Suprapubic skin (tissue), 4 donors: ENCODE data around the gene AFAP1L2. TPM values are rescaled to one million over a fixed set of nuclear protein-coding genes. Genes with fewer than 3 reads are reported as not detected.

Source experiments
- DNase-seq, 2 donors: peaks; one replicate each; pipeline ENCODE4 v3.0.0-alpha.2; 2019; ENCODE audit warnings: low spot score in 2 of 2
- H3K27ac ChIP-seq: fragments of 200-600 bp; sonication (generic); one replicate; pipeline ENCODE4 v1.5.1; 2019
- H3K27me3 ChIP-seq: fragments of 200-600 bp; sonication (generic); one replicate; pipeline ENCODE4 v1.5.1; 2019
- H3K36me3 ChIP-seq: fragments of 200-600 bp; sonication (generic); one replicate; pipeline ENCODE4 v1.5.1; 2019
- H3K4me1 ChIP-seq: fragments of 200-600 bp; sonication (generic); one replicate; pipeline ENCODE4 v1.5.1; 2019
- H3K4me3 ChIP-seq: fragments of 200-600 bp; sonication (generic); one replicate; pipeline ENCODE4 v1.5.1; 2019; ENCODE audit warnings: mild to moderate bottlenecking
- H3K9me3 ChIP-seq: fragments of 200-600 bp; sonication (generic); one replicate; pipeline ENCODE4 v1.5.1; 2019
- CTCF ChIP-seq, 2 donors: fragments of 200-600 bp in 1 of 2; fragments of 450-650 bp in 1 of 2; sonication (generic) in 1 of 2; IDR thresholded peaks; one replicate each; pipeline ENCODE4 v1.5.1; 2016 to 2019; ENCODE audit warnings: antibody characterized with exemption in 2 of 2, mild to moderate bottlenecking in 1 of 2, moderate library complexity in 1 of 2
- EP300 ChIP-seq: sonication (generic); formaldehyde crosslinking; IDR thresholded peaks from one replicate; pipeline ENCODE4 v1.6.1; 2017; ENCODE audit warnings: antibody characterized with exemption
- POLR2A ChIP-seq, 2 donors: fragments of 450-650 bp; IDR thresholded peaks; one replicate each; pipeline ENCODE4 v1.6.1; 2017; ENCODE audit warnings: antibody characterized with exemption in 2 of 2, mild to moderate bottlenecking in 2 of 2, moderate library complexity in 2 of 2
- POLR2AphosphoS5 ChIP-seq, 3 donors: sonication (generic); formaldehyde crosslinking; IDR thresholded peaks; one replicate each; pipeline ENCODE4 v1.6.1; 2017; ENCODE audit warnings: antibody characterized with exemption in 3 of 3
- WGBS: methylation state at CpG from one replicate; pipeline ENCODE4 v1.1.5; 2018; 5-methylcytosine and 5-hydroxymethylcytosine counted together
- total RNA-seq, 4 donors: library from RNA; depleted of rRNA; stranded (reverse); fragments of >200 nt; gene quantifications; one replicate each; pipeline ENCODE4 v1.1.0, GENCODE V29; 2016

Gene AFAP1L2
- total RNA-seq, 4 donors from 2014 or later = 10.8 to 32.0 (median 15.7) TPM

- Histone ChIP-seq H3K9me3 (no peaks in the 10 kb centered on the region), H3K27me3 (no peaks in the 10 kb centered on the region), H3K4me1 (no peaks in the 10 kb centered on the region), H3K36me3 (peaks cover 25% of the 10 kb centered on the region), H3K4me3 (no peak overlapping the region), H3K27ac (no peak overlapping the region)
- TF ChIP-seq CTCF (IDR thresholded peaks at IDR 0.05) = no peak
- TF ChIP-seq EP300 = no peak
- TF ChIP-seq POLR2AphosphoS5 (IDR thresholded peaks at IDR 0.05) = no peak
- TF ChIP-seq POLR2A (IDR thresholded peaks at IDR 0.05) = no peak
- WGBS = 79% methylated on average over 6 of the region's 6 CpGs
- DNase-seq = peak; percentile 8 to 11
Measured at GRCh38 chr10:114311023-114311422, 93.3 kb downstream of the AFAP1L2 start.

- no peaks in the 10 kb centered on the region for H3K9me3 ChIP-seq
- peak in 1 of 2 donors; percentile 40 for DNase-seq
- H3K4me1 ChIP-seq = no peaks in the 10 kb centered on the region
- H3K4me3 ChIP-seq = no peak overlapping the region
- WGBS = 95% methylated on average over 7 of the region's 10 CpGs
- no peak overlapping the region for H3K27ac ChIP-seq
- no peaks in the 10 kb centered on the region for H3K27me3 ChIP-seq
- TF ChIP-seq POLR2A (IDR thresholded peaks at IDR 0.05) (no peak), EP300 (no peak), CTCF (IDR thresholded peaks at IDR 0.05) (no peak), POLR2AphosphoS5 (IDR thresholded peaks at IDR 0.05) (no peak)
- H3K36me3 ChIP-seq = peaks cover 25% of the 10 kb centered on the region
Measured at GRCh38 chr10:114310346-114310745, 94.0 kb downstream of the AFAP1L2 start.

- no peak for TF ChIP-seq POLR2AphosphoS5 (IDR thresholded peaks at IDR 0.05)
- TF ChIP-seq CTCF (IDR thresholded peaks at IDR 0.05) = no peak
- TF ChIP-seq POLR2A (IDR thresholded peaks at IDR 0.05) = no peak
- TF ChIP-seq EP300 = no peak
- no peak overlapping the region for H3K27ac ChIP-seq
- H3K4me3 ChIP-seq = no peak overlapping the region
- peaks cover 25% of the 10 kb centered on the region for H3K36me3 ChIP-seq
- WGBS = 80% methylated on average over 3 of the region's 3 CpGs
- no peak for DNase-seq
- no peaks in the 10 kb centered on the region for H3K9me3 ChIP-seq
- peaks cover 10% of the 10 kb centered on the region for H3K4me1 ChIP-seq
- H3K27me3 ChIP-seq = no peaks in the 10 kb centered on the region
Measured at GRCh38 chr10:114309364-114309651, 95.0 kb downstream of the AFAP1L2 start.

GRCh38 chr10:114308531-114309363 is 95.6 kb downstream of the AFAP1L2 start:
- Histone ChIP-seq H3K4me3 (no peak overlapping the region), H3K27me3 (no peaks in the 10 kb centered on the region), H3K9me3 (no peaks in the 10 kb centered on the region), H3K36me3 (peaks cover 21% of the 10 kb centered on the region), H3K4me1 (peaks cover 15% of the 10 kb centered on the region), H3K27ac (no peak overlapping the region)
- peak in 1 of 2 donors; percentile 24 for DNase-seq
- WGBS = 68% methylated on average over 9 of the region's 9 CpGs
- TF ChIP-seq EP300 = no peak
- TF ChIP-seq POLR2A (IDR thresholded peaks at IDR 0.05) = no peak
- no peak for TF ChIP-seq POLR2AphosphoS5 (IDR thresholded peaks at IDR 0.05)
- no peak for TF ChIP-seq CTCF (IDR thresholded peaks at IDR 0.05)

GRCh38 chr10:114307731-114308130 is 96.6 kb downstream of the AFAP1L2 start:
- 83% methylated on average over 10 of the region's 10 CpGs for WGBS

More at GRCh38 chr10:114307731-114308130, 96.6 kb downstream of the AFAP1L2 start:
- TF ChIP-seq POLR2AphosphoS5 (IDR thresholded peaks at IDR 0.05) = no peak
- no peak for TF ChIP-seq CTCF (IDR thresholded peaks at IDR 0.05)
- no peak for TF ChIP-seq POLR2A (IDR thresholded peaks at IDR 0.05)
- TF ChIP-seq EP300 = no peak
- H3K36me3 ChIP-seq = peaks cover 14% of the 10 kb centered on the region
- peak in 1 of 2 donors; percentile 24 for DNase-seq
- no peaks in the 10 kb centered on the region for H3K27me3 ChIP-seq
- H3K4me1 ChIP-seq = peaks cover 16% of the 10 kb centered on the region
- no peak overlapping the region for H3K4me3 ChIP-seq
- H3K27ac ChIP-seq = no peak overlapping the region
- H3K9me3 ChIP-seq = no peaks in the 10 kb centered on the region
